Measurements from ENCODE around the gene CEPT1.

CEPT1 gene

GRCh38 chr1:111228748-111229126 is 88.7 kb downstream of the CEPT1 start:
- no peak for DNase-seq

- DNase-seq = no peak
Measured at GRCh38 chr1:111232134-111232533, 92.1 kb downstream of the CEPT1 start.

GRCh38 chr1:111234258-111234657 is 94.2 kb downstream of the CEPT1 start:
- no peak for DNase-seq

All from stimulated activated CD4-positive, alpha-beta T cell treated with anti-CD3 and anti-CD28 coated beads, Interleukin-2, amount 100 ng/mL, for 24 hours (primary cell).